HEK293T (cell line): ENCODE measurements around the gene UNC50.

Experiments used
- CTCF ChIA-PET: fragments of 350-600 bp; formaldehyde crosslinking; extraction: SDS; loops from one replicate; lab custom pipeline; 2021; ENCODE audit warnings: antibody characterized with exemption, inconsistent platforms; lab: Yijun Ruan, JAX
- POLR2A ChIA-PET: fragments of 350-600 bp; formaldehyde crosslinking; extraction: SDS; loops from one replicate; lab custom pipeline; 2020; ENCODE audit warnings: antibody characterized with exemption, inconsistent platforms; lab: Yijun Ruan, JAX
- DNase-seq: peaks from one replicate; pipeline ENCODE4 v3.0.0; 2012; ENCODE audit warnings: mixed read lengths; ENCODE audit errors: extremely low spot score
- ARNT ChIP-seq: fragments of 450-650 bp; IDR thresholded peaks from 2 replicates; pipeline ENCODE4 v1.6.1; 2017; ENCODE audit warnings: mild to moderate bottlenecking
- BHLHE40 ChIP-seq: fragments of 450-650 bp; IDR thresholded peaks from 2 replicates; pipeline ENCODE4 v1.6.1; 2016; ENCODE audit warnings: mild to moderate bottlenecking, moderate library complexity, borderline replicate concordance
- CTBP1 ChIP-seq: fragments of 450-650 bp; IDR thresholded peaks from 2 replicates; pipeline ENCODE4 v1.6.1; 2016; ENCODE audit warnings: borderline replicate concordance
- ELF4 ChIP-seq: fragments of 450-650 bp; IDR thresholded peaks from 2 replicates; pipeline ENCODE4 v1.6.1; 2017; ENCODE audit warnings: antibody characterized with exemption
- FOXA1 ChIP-seq: fragments of 450-650 bp; IDR thresholded peaks from 2 replicates; pipeline ENCODE4 v1.6.1; 2016; ENCODE audit warnings: mild to moderate bottlenecking
- FOXK2 ChIP-seq: fragments of 450-650 bp; IDR thresholded peaks from 2 replicates; pipeline ENCODE4 v1.6.1; 2016; ENCODE audit warnings: mild to moderate bottlenecking
- FOXM1 ChIP-seq: fragments of 450-650 bp; IDR thresholded peaks from 2 replicates; pipeline ENCODE4 v1.6.1; 2017; ENCODE audit warnings: mild to moderate bottlenecking, borderline replicate concordance
- HDGF ChIP-seq: fragments of 450-650 bp; IDR thresholded peaks from 2 replicates; pipeline ENCODE4 v1.6.1; 2017; ENCODE audit warnings: antibody characterized with exemption, borderline replicate concordance
- L3MBTL2 ChIP-seq: fragments of 450-650 bp; conservative IDR thresholded peaks from 2 replicates; pipeline ENCODE4 v1.6.1; 2016; ENCODE audit warnings: mild to moderate bottlenecking
- LEF1 ChIP-seq: fragments of 450-650 bp; IDR thresholded peaks from 2 replicates; pipeline ENCODE4 v1.6.1; 2017; ENCODE audit warnings: mild to moderate bottlenecking, borderline replicate concordance
- NFRKB ChIP-seq: fragments of 450-650 bp; IDR thresholded peaks from 2 replicates; pipeline ENCODE4 v1.6.1; 2016; ENCODE audit warnings: mild to moderate bottlenecking, moderate library complexity
- PKNOX1 ChIP-seq: fragments of 450-650 bp; IDR thresholded peaks from 2 replicates; pipeline ENCODE4 v1.6.1; 2016
- SP1 ChIP-seq: fragments of 450-650 bp; IDR thresholded peaks from 2 replicates; pipeline ENCODE4 v1.6.1; 2017
- SUZ12 ChIP-seq: fragments of 450-650 bp; IDR thresholded peaks from 2 replicates; pipeline ENCODE4 v1.6.1; 2016; ENCODE audit warnings: mild to moderate bottlenecking
- TARDBP ChIP-seq: fragments of 450-650 bp; IDR thresholded peaks from 2 replicates; pipeline ENCODE4 v1.6.1; 2016
- ZNF384 ChIP-seq: fragments of 450-650 bp; IDR thresholded peaks from 2 replicates; pipeline ENCODE4 v1.6.1; 2016

Gene UNC50

GRCh38 chr2:98607741-98608115 is 661 bp upstream of the UNC50 start:
- ChIA-PET POLR2A (no interaction called here), CTCF (interaction anchor here (0.5 kb wide), 1 partner anchor 38 kb away, joined by 3 read pairs; no protein-coding TSS in a partner anchor)
- DNase-seq = no peak
- TF ChIP-seq HDGF (no peak), NFRKB (no peak), ZNF384 (no peak), TARDBP (no peak), BHLHE40 (no peak), ARNT (no peak), CTBP1 (no peak), FOXA1 (no peak)

DNA sequence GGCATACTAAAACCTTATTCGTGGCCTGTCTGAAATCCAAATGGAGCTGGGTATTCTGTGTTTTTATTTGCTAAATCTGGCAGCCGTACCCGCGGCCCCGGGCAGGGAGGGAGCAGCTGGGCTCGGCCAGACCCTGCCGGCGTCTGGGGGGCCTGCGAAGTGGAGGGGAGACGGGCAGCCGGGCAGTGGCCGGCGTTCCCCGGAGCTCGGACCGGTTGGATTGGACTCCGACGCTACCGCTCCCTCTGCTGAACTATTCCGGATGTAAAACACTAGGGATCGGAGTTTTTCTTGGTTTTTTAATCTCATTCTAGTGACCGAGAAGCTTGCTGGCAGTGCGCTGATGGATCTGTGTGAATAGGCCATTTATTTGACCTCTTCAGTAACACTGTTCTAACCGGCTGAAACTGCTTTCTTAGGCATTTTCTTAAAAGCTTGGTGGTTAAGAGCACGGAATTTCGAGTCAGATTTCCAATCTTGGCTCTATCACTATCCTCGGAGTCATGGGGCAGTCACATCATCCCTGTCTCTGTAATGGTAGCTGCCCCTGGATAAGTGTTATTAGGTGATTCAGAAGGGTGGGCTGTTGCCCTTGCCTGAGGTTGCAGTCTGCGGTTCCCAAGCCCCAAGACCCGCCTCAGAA is 694 bp downstream of the UNC50 start:
- TF ChIP-seq FOXA1 (no peak), BHLHE40 (no peak), ZNF384 (no peak), FOXM1 (no peak), LEF1 (no peak), L3MBTL2 (no peak), TARDBP (no peak), SP1 (no peak), ELF4 (no peak), NFRKB (no peak), ARNT (no peak), HDGF (no peak), CTBP1 (no peak), FOXK2 (no peak), PKNOX1 (no peak)
- CTCF ChIA-PET = interaction anchor here (0.6 kb wide), 1 partner anchor 37 kb away, joined by 3 read pairs; no protein-coding TSS in a partner anchor
- DNase-seq = no peak
- POLR2A ChIA-PET = interaction anchor here (0.6 to 1.3 kb wide), 10 partner anchors 8 to 728 kb away, joined by 3 to 5 read pairs (median 3); partner anchors contain the start of genes EIF5B and MGAT4A

- ChIA-PET POLR2A (no interaction called here), CTCF (no interaction called here)
- TF ChIP-seq FOXK2 = no peak
- TF ChIP-seq NFRKB = no peak
- TF ChIP-seq CTBP1 = no peak
- TF ChIP-seq LEF1 = no peak
- TF ChIP-seq L3MBTL2 = no peak
- TF ChIP-seq FOXM1 = no peak
- TF ChIP-seq ZNF384 = no peak
- TF ChIP-seq HDGF = no peak
- TF ChIP-seq SP1 = no peak
- TF ChIP-seq TARDBP = no peak
- TF ChIP-seq ELF4 = no peak
- no peak for TF ChIP-seq SUZ12
- no peak for DNase-seq
These were observed 5.8 kb downstream of the UNC50 start for GRCh38 chr2:98614024-98614739.

GRCh38 chr2:98615481-98615880 is 7.1 kb downstream of the UNC50 start:
- no peak for DNase-seq
- no peak for TF ChIP-seq ZNF384
- TF ChIP-seq HDGF = no peak
- TF ChIP-seq PKNOX1 = no peak
- TF ChIP-seq FOXM1 = no peak
- TF ChIP-seq LEF1 = no peak
- no peak for TF ChIP-seq CTBP1
- no peak for TF ChIP-seq L3MBTL2
- no peak for TF ChIP-seq FOXA1
- CTCF ChIA-PET = no interaction called here
- POLR2A ChIA-PET = no interaction called here

- ChIA-PET CTCF (no interaction called here), POLR2A (interaction anchor here (1.0 kb wide), 1 partner anchor 8 kb away, joined by 3 read pairs; the partner anchor contains the start of genes COA5 and UNC50)
- DNase-seq = no peak
- TF ChIP-seq LEF1 = no peak
- TF ChIP-seq ZNF384 = no peak
These were observed 8.8 kb downstream of the UNC50 start for GRCh38 chr2:98617149-98617548.

GRCh38 chr2:98623657-98624056 is 15.3 kb downstream of the UNC50 start:
- ChIA-PET POLR2A (interaction anchor here (0.9 kb wide), 1 partner anchor 15 kb away, joined by 3 read pairs; the partner anchor contains the start of gene UNC50), CTCF (interaction anchor here (0.6 kb wide), 1 partner anchor 244 kb away, joined by 4 read pairs; no protein-coding TSS in a partner anchor)
- no peak for DNase-seq
- no peak for TF ChIP-seq PKNOX1
- TF ChIP-seq BHLHE40 = no peak
- no peak for TF ChIP-seq SUZ12
- TF ChIP-seq NFRKB = no peak
- no peak for TF ChIP-seq TARDBP
